ENCODE data around the gene IRF4.

Gene IRF4

DNA sequence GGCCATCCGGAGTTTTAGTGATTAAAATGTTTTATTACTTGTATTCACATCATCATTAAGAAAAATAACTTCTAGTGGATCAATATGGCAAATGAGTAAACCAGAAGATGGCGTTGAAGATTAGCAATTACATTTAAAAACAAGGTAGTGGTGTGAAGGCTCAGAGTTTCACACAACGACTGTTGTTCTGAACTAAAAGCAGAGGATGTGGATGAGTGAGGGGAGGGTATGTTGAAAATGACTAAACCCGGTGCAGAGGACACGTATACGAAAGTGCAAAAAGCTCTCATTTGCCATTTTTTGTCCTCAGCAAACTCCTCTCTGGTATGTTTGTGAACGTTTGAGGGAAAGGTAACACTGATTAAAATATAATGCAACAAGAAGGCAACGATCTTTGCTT, 1.9 kb upstream of the IRF4 start:
- no peak overlapping the region for H3K4me2 ChIP-seq (ENCODE audit: low read length)
- no peak overlapping the region for H3K18ac ChIP-seq (ENCODE audit: low read length)
- no peak overlapping the region for H3K23ac ChIP-seq (ENCODE audit: low read length)
- H2BK5ac ChIP-seq (ENCODE audit: low read depth, low read length, poor library complexity): no peak overlapping the region
- H3K79me2 ChIP-seq (ENCODE audit: control insufficient read depth, insufficient read depth, low read length, poor library complexity): no peaks in the 10 kb centered on the region
- no peak overlapping the region for H3K4me3 ChIP-seq (ENCODE audit: low read depth, low read length)
- peaks cover 6% of the 10 kb centered on the region for H3K9me3 ChIP-seq (ENCODE audit: insufficient read depth, low read depth, low read length)
- peaks cover 41% of the 10 kb centered on the region for H3K27me3 ChIP-seq (ENCODE audit: insufficient read depth, low read length)
- H2AK5ac ChIP-seq (ENCODE audit: low read length): no peak overlapping the region
- H4K91ac ChIP-seq (ENCODE audit: low read depth, low read length): no peak overlapping the region
- no peak overlapping the region for H3K9ac ChIP-seq (ENCODE audit: low read length)
- no peak overlapping the region for H3K4ac ChIP-seq (ENCODE audit: low read depth, low read length)
- no peak overlapping the region for H3K27ac ChIP-seq (ENCODE audit: low read depth, low read length)
- H2BK120ac ChIP-seq (ENCODE audit: insufficient read depth, low read length, poor library complexity): no peak overlapping the region
- no peak overlapping the region for H2BK12ac ChIP-seq (ENCODE audit: low read length)
- no peaks in the 10 kb centered on the region for H3K79me1 ChIP-seq (ENCODE audit: low read length)
- no peak overlapping the region for H4K12ac ChIP-seq (ENCODE audit: low read depth, low read length)
- no peak overlapping the region for H2AFZ ChIP-seq (ENCODE audit: insufficient read depth, low read length, poor library complexity)
- H3K36me3 ChIP-seq (ENCODE audit: control insufficient read depth in 1 of 2, insufficient read depth in 2 of 2, low read length in 2 of 2): no peaks in the 10 kb centered on the region
- no CpG with 5 or more reads among the region's 8 CpGs for WGBS (ENCODE audit: extremely low coverage, insufficient coverage, insufficient read length)
- no peak overlapping the region for H3K14ac ChIP-seq (ENCODE audit: low read length)
- peaks cover 25 to 28% of the 10 kb centered on the region in 2 experiments for H3K4me1 ChIP-seq (ENCODE audit: control insufficient read depth in 1 of 2, insufficient read depth in 2 of 2, low read length in 2 of 2)
- H4K8ac ChIP-seq (ENCODE audit: low read depth, low read length): no peak overlapping the region
- DNase-seq: no peak

DNA sequence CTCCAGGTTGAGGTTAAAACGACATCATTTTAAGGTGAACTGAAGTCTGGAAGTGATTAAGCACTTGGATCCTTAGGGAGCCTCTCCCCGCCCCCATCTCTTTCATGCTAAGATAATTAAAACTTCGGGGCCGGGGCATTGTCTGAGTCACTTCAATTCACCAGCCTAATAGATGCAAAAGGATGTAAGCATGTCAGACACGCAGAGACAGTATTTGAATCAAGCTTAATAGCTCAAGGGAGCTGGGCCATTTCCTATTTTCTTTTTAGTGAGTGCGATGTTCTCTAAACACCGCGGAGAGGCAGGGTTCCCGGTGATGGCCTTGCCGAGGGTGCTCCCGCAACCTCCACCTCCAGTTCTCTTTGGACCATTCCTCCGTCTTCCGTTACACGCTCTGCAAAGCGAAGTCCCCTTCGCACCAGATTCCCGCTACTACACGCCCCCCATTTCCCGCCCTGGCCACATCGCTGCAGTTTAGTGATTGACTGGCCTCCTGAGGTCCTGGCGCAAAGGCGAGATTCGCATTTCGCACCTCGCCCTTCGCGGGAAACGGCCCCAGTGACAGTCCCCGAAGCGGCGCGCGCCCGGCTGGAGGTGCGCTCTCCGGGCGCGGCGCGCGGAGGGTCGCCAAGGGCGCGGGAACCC, 516 bp upstream of the IRF4 start:
- H3K9me3 ChIP-seq (ENCODE audit: insufficient read depth, low read depth, low read length): peaks cover 4% of the 10 kb centered on the region
- H3K14ac ChIP-seq (ENCODE audit: low read length): no peak overlapping the region
- no peak overlapping the region for H3K18ac ChIP-seq (ENCODE audit: low read length)
- no peak overlapping the region for H3K4ac ChIP-seq (ENCODE audit: low read depth, low read length)
- no peaks in the 10 kb centered on the region for H3K79me2 ChIP-seq (ENCODE audit: control insufficient read depth, insufficient read depth, low read length, poor library complexity)
- no peak overlapping the region for H3K4me3 ChIP-seq (ENCODE audit: low read depth, low read length)
- H3K23ac ChIP-seq (ENCODE audit: low read length): no peak overlapping the region
- peaks cover 2% of the 10 kb centered on the region for H3K79me1 ChIP-seq (ENCODE audit: low read length)
- H3K4me1 ChIP-seq (ENCODE audit: control insufficient read depth in 1 of 2, insufficient read depth in 2 of 2, low read length in 2 of 2): peaks cover 34 to 37% of the 10 kb centered on the region in 2 experiments
- no peak overlapping the region for H2AFZ ChIP-seq (ENCODE audit: insufficient read depth, low read length, poor library complexity)
- no peak for DNase-seq
- no peak overlapping the region for H2BK120ac ChIP-seq (ENCODE audit: insufficient read depth, low read length, poor library complexity)
- H3K9ac ChIP-seq (ENCODE audit: low read length): no peak overlapping the region
- H4K8ac ChIP-seq (ENCODE audit: low read depth, low read length): no peak overlapping the region
- WGBS (ENCODE audit: extremely low coverage, insufficient coverage, insufficient read length): no CpG with 5 or more reads among the region's 44 CpGs
- no peak overlapping the region for H4K91ac ChIP-seq (ENCODE audit: low read depth, low read length)
- peaks cover 41% of the 10 kb centered on the region for H3K27me3 ChIP-seq (ENCODE audit: insufficient read depth, low read length)
- no peak overlapping the region for H3K27ac ChIP-seq (ENCODE audit: low read depth, low read length)
- H2AK5ac ChIP-seq (ENCODE audit: low read length): no peak overlapping the region
- H3K36me3 ChIP-seq (ENCODE audit: control insufficient read depth in 1 of 2, insufficient read depth in 2 of 2, low read length in 2 of 2): no peaks in the 10 kb centered on the region
- no peak overlapping the region for H2BK5ac ChIP-seq (ENCODE audit: low read depth, low read length, poor library complexity)
- H2BK12ac ChIP-seq (ENCODE audit: low read length): no peak overlapping the region
- H4K12ac ChIP-seq (ENCODE audit: low read depth, low read length): no peak overlapping the region
- peak overlapping the region; percentile 68 for H3K4me2 ChIP-seq (ENCODE audit: low read length)

DNA sequence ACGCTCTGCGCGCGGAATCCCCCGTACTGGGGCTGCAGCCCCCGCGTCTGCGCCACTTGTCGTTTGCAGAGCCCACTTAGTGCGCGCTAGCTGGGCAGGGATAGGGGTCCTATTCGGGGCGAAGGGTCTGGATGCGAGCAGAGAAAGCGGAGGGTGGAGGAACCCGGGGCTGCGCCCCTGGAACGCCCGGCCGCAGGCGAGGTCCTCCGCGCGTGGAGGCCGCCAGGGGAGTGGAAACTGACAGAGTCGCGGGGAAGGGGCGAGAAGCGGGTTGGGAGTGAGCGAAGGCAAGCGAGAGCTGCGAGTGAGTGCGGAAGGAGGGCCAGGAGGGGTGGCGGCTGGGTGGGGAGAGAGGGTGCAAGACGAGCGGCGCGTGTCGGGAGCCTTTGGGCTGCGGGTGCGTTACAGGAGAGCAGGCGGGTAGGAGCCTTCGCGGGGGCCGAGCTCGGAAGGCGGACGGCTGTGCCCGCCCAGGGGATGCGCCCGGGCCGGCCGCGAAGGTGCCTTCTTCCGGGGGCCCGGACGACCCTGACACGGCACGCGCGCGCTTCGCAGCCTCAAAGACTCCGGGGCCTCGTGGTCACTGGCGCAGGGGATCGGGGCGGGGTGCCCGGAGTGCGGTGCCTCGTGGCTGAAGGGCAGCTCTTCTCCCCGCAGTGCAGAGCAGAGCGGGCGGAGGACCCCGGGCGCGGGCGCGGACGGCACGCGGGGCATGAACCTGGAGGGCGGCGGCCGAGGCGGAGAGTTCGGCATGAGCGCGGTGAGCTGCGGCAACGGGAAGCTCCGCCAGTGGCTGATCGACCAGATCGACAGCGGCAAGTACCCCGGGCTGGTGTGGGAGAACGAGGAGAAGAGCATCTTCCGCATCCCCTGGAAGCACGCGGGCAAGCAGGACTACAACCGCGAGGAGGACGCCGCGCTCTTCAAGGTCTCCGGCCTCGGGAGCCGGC, 1.2 kb downstream of the IRF4 start:
- WGBS (ENCODE audit: extremely low coverage, insufficient coverage, insufficient read length): no CpG with 5 or more reads among the region's 108 CpGs
- peaks cover 34 to 37% of the 10 kb centered on the region in 2 experiments for H3K4me1 ChIP-seq (ENCODE audit: control insufficient read depth in 1 of 2, insufficient read depth in 2 of 2, low read length in 2 of 2)

DNA sequence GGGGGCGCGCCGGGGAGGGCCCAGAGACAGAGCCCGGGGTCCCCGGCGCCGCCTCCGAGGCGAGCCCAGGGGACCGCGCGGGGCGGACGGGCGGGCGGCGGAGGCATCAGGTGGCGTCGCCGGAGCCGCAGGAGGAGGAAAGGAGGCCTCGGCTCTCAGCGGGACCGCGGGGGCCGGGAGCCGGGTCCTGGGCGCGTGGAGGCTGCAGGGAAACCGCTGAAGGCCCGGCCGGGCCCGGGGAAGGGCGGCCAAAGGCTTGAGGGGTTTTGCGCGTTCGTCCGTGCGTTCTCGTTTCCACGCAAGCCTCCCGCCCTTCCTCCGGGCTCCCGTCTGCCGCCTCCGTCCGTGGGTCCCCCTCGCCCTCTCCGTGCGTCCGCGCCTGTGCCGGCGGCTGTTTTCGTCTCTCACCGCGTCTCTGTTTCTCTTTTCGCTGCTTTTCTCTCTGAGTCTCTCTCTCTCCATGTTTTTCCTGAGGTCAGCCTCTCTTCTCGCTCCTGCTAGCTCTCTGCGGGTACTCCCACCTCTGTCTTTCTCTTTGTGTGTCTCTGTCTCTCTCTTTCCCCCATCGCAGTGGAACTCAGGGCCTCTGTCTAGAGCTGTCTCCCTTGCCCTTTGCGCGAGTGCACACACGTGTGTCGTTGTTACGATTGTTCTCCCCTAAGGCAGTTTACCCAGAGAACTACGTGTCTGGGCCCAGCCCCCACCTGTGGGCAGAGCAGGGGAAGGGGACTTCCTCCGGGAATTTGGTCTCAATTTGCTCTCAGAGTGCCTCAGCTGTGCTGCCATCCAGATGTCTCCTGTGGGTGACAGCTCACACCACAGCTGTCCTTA, 2.1 kb downstream of the IRF4 start:
- no CpG with 5 or more reads among the region's 68 CpGs for WGBS (ENCODE audit: extremely low coverage, insufficient coverage, insufficient read length)

More for the DNA sequence above, 1.2 kb downstream of the IRF4 start:
- no peak overlapping the region for H2BK120ac ChIP-seq (ENCODE audit: insufficient read depth, low read length, poor library complexity)
- peaks cover 41% of the 10 kb centered on the region for H3K27me3 ChIP-seq (ENCODE audit: insufficient read depth, low read length)
- no peak for DNase-seq
- H3K79me1 ChIP-seq (ENCODE audit: low read length): peaks cover 2% of the 10 kb centered on the region
- no peak overlapping the region for H3K4ac ChIP-seq (ENCODE audit: low read depth, low read length)
- no peaks in the 10 kb centered on the region for H3K79me2 ChIP-seq (ENCODE audit: control insufficient read depth, insufficient read depth, low read length, poor library complexity)
- no peak overlapping the region for H3K14ac ChIP-seq (ENCODE audit: low read length)
- H3K18ac ChIP-seq (ENCODE audit: low read length): no peak overlapping the region
- no peak overlapping the region for H4K8ac ChIP-seq (ENCODE audit: low read depth, low read length)
- no peak overlapping the region for H3K9ac ChIP-seq (ENCODE audit: low read length)
- H2AFZ ChIP-seq (ENCODE audit: insufficient read depth, low read length, poor library complexity): peak overlapping the region; percentile 33
- no peak overlapping the region for H2BK12ac ChIP-seq (ENCODE audit: low read length)
- H3K4me2 ChIP-seq (ENCODE audit: low read length): peak overlapping the region; percentile 61
- no peak overlapping the region for H3K27ac ChIP-seq (ENCODE audit: low read depth, low read length)
- H2AK5ac ChIP-seq (ENCODE audit: low read length): no peak overlapping the region
- H3K9me3 ChIP-seq (ENCODE audit: insufficient read depth, low read depth, low read length): peaks cover 4% of the 10 kb centered on the region
- H3K4me3 ChIP-seq (ENCODE audit: low read depth, low read length): peak overlapping the region; percentile 52
- H4K12ac ChIP-seq (ENCODE audit: low read depth, low read length): no peak overlapping the region
- H3K23ac ChIP-seq (ENCODE audit: low read length): no peak overlapping the region
- H2BK5ac ChIP-seq (ENCODE audit: low read depth, low read length, poor library complexity): no peak overlapping the region
- H4K91ac ChIP-seq (ENCODE audit: low read depth, low read length): no peak overlapping the region
- no peaks in the 10 kb centered on the region for H3K36me3 ChIP-seq (ENCODE audit: control insufficient read depth in 1 of 2, insufficient read depth in 2 of 2, low read length in 2 of 2)

More for the DNA sequence above, 2.1 kb downstream of the IRF4 start:
- H2BK5ac ChIP-seq (ENCODE audit: low read depth, low read length, poor library complexity): no peak overlapping the region
- H2AFZ ChIP-seq (ENCODE audit: insufficient read depth, low read length, poor library complexity): peak overlapping the region; percentile 10
- no peak overlapping the region for H3K23ac ChIP-seq (ENCODE audit: low read length)
- peaks cover 41% of the 10 kb centered on the region for H3K27me3 ChIP-seq (ENCODE audit: insufficient read depth, low read length)
- no peak overlapping the region for H4K12ac ChIP-seq (ENCODE audit: low read depth, low read length)
- peak overlapping the region; percentile 61 for H3K4me2 ChIP-seq (ENCODE audit: low read length)
- no peak overlapping the region for H2BK12ac ChIP-seq (ENCODE audit: low read length)
- no peak overlapping the region for H3K9ac ChIP-seq (ENCODE audit: low read length)
- no peak overlapping the region for H3K18ac ChIP-seq (ENCODE audit: low read length)
- H3K36me3 ChIP-seq (ENCODE audit: control insufficient read depth in 1 of 2, insufficient read depth in 2 of 2, low read length in 2 of 2): no peaks in the 10 kb centered on the region
- H3K9me3 ChIP-seq (ENCODE audit: insufficient read depth, low read depth, low read length): peaks cover 4% of the 10 kb centered on the region
- peaks cover 2% of the 10 kb centered on the region for H3K79me1 ChIP-seq (ENCODE audit: low read length)
- no peaks in the 10 kb centered on the region for H3K79me2 ChIP-seq (ENCODE audit: control insufficient read depth, insufficient read depth, low read length, poor library complexity)
- peaks cover 34 to 37% of the 10 kb centered on the region in 2 experiments for H3K4me1 ChIP-seq (ENCODE audit: control insufficient read depth in 1 of 2, insufficient read depth in 2 of 2, low read length in 2 of 2)
- no peak overlapping the region for H2BK120ac ChIP-seq (ENCODE audit: insufficient read depth, low read length, poor library complexity)
- H4K8ac ChIP-seq (ENCODE audit: low read depth, low read length): no peak overlapping the region
- H3K27ac ChIP-seq (ENCODE audit: low read depth, low read length): no peak overlapping the region
- H3K14ac ChIP-seq (ENCODE audit: low read length): no peak overlapping the region
- H2AK5ac ChIP-seq (ENCODE audit: low read length): no peak overlapping the region
- H3K4me3 ChIP-seq (ENCODE audit: low read depth, low read length): no peak overlapping the region
- no peak overlapping the region for H3K4ac ChIP-seq (ENCODE audit: low read depth, low read length)
- H4K91ac ChIP-seq (ENCODE audit: low read depth, low read length): no peak overlapping the region
- no peak for DNase-seq

Data from trophoblast cell (in vitro differentiated cells and primary cell).